ENCODE results near the gene WDR64. TPM values are rescaled to one million over a fixed set of nuclear protein-coding genes. Genes with fewer than 3 reads are reported as not detected.

WDR64 gene
- total and polyA plus RNA-seq, 11 donors = not detected

- no peak overlapping the region for H3K4me3 ChIP-seq
- 65 to 72% (median 68%) methylated on average over 9 of the region's 9 CpGs for WGBS, 4 donors
- TF ChIP-seq CTCF (IDR thresholded peaks at IDR 0.05) (no peak), POLR2A (IDR thresholded peaks at IDR 0.05) (no peak)
Measured at GRCh38 chr1:241695246-241696171, 43.4 kb downstream of the WDR64 start.

GRCh38 chr1:241696172-241696814, 44.2 kb downstream of the WDR64 start:
- TF ChIP-seq POLR2A (IDR thresholded peaks at IDR 0.05) (no peak), CTCF (IDR thresholded peaks at IDR 0.05) (no peak)
- 58 to 66% (median 62%) methylated on average over 6 of the region's 6 CpGs for WGBS, 4 donors
- H3K36me3 ChIP-seq = no peaks in the 10 kb centered on the region
- H3K4me3 ChIP-seq = no peak overlapping the region
- no peak for ATAC-seq
- intact Hi-C loops (cut with DNase I) = no loop called here
- H3K4me1 ChIP-seq = no peaks in the 10 kb centered on the region
- H3K9me3 ChIP-seq = no peaks in the 10 kb centered on the region
- no peak overlapping the region for H3K27ac ChIP-seq
- H3K27me3 ChIP-seq = no peaks in the 10 kb centered on the region
- DNase-seq = no peak

More at GRCh38 chr1:241695246-241696171, 43.4 kb downstream of the WDR64 start:
- H3K36me3 ChIP-seq = no peaks in the 10 kb centered on the region
- intact Hi-C loops (cut with DNase I) = no loop called here
- no peaks in the 10 kb centered on the region for H3K9me3 ChIP-seq
- no peaks in the 10 kb centered on the region for H3K4me1 ChIP-seq
- DNase-seq = no peak
- H3K27ac ChIP-seq = no peak overlapping the region
- H3K27me3 ChIP-seq = no peaks in the 10 kb centered on the region
- ATAC-seq = no peak

GRCh38 chr1:241696815-241697639, 44.9 kb downstream of the WDR64 start:
- Histone ChIP-seq H3K4me1 (no peaks in the 10 kb centered on the region), H3K9me3 (no peaks in the 10 kb centered on the region), H3K4me3 (no peak overlapping the region), H3K36me3 (no peaks in the 10 kb centered on the region), H3K27me3 (no peaks in the 10 kb centered on the region), H3K27ac (no peak overlapping the region)
- WGBS, 4 donors = 71 to 73% (median 72%) methylated on average over 4 of the region's 4 CpGs
- ATAC-seq (no peak), DNase-seq (no peak)
- intact Hi-C loops (cut with DNase I) = no loop called here
- TF ChIP-seq CTCF (IDR thresholded peaks at IDR 0.05) = no peak
- TF ChIP-seq POLR2A (IDR thresholded peaks at IDR 0.05) = no peak

- Histone ChIP-seq H3K27me3 (no peaks in the 10 kb centered on the region), H3K27ac (no peak overlapping the region), H3K4me1 (no peaks in the 10 kb centered on the region), H3K9me3 (no peaks in the 10 kb centered on the region), H3K36me3 (no peaks in the 10 kb centered on the region), H3K4me3 (no peak overlapping the region)
- 87 to 94% (median 89%) methylated on average over 2 of the region's 2 CpGs for WGBS, 4 donors
- ATAC-seq (no peak), DNase-seq (no peak)
- intact Hi-C loops (cut with DNase I) = no loop called here
- no peak for TF ChIP-seq CTCF (IDR thresholded peaks at IDR 0.05)
- no peak for TF ChIP-seq POLR2A (IDR thresholded peaks at IDR 0.05)
Measured at GRCh38 chr1:241697640-241698018, 45.5 kb downstream of the WDR64 start.

Measured in heart left ventricle (tissue), 16 donors.